Endometrium (tissue), 2 donors: ENCODE data around the gene ATIC.

Experiments used
- FAIRE-seq: peaks from 2 replicates; lab custom pipeline; 2012; peaks lifted over from hg19 to GRCh38; lab: Jason Lieb, UNC
- donor health status: control.
- donor health status: control.

ATIC gene

GRCh38 chr2:215376103-215376780, 64.4 kb downstream of the ATIC start:
- no peak for FAIRE-seq

- FAIRE-seq = no peak
Measured at GRCh38 chr2:215377283-215377682, 65.4 kb downstream of the ATIC start.

- no peak for FAIRE-seq
Measured at GRCh38 chr2:215378045-215378444, 66.2 kb downstream of the ATIC start.

DNA sequence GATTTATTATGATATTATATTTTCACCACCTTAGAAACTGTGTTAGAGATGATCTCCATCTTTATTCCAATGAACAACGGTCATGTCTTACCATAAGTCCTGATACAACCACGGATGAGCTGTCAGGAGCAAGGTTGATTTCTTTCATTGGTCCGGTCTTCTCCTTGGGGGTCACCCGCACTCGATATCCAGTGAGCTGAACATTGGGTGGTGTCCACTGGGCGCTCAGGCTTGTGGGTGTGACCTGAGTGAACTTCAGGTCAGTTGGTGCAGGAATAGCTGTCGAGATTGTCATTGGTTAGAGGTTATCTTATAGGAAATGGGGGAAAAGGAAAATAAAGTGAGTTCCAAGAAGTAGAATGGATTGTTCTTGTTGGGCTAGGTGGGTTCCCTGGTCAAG, 67.2 kb downstream of the ATIC start:
- FAIRE-seq = no peak

GRCh38 chr2:215379948-215380347, 68.1 kb downstream of the ATIC start:
- FAIRE-seq = no peak

DNA sequence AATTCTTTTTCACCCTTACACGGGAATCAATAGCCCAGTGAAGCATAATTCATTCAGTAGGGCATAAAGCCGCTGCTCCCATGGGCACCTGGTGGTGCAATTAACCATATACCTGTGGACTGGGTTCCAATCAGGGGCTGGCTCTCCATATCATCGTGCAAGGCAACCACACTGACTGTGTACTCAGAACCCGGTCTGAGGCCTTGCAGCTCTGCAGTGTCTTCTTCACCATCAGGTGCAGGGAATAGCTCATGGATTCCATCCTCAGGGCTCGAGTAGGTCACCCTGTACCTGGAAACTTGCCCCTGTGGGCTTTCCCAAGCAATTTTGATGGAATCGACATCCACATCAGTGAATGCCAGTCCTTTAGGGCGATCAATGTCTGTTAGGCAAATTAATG, 68.8 kb downstream of the ATIC start:
- no peak for FAIRE-seq

DNA sequence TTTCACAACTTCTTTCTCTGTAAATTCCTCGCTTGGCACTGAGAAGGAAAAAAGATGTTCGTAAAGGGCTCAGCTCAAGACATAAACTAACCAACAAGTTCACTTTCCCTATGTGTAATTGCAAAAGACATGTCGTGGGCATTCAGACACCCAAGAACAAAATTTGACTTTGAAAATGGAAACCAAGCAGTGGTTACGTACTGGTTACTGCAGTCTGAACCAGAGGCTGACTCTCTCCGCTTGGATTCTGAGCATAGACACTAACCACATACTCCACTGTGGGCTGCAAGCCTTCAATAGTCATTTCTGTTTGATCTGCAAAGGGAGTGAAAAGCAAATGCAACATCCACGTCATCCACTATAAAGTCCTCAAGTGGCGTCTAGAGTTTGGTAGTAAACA, 70.2 kb downstream of the ATIC start:
- no peak for FAIRE-seq

DNA sequence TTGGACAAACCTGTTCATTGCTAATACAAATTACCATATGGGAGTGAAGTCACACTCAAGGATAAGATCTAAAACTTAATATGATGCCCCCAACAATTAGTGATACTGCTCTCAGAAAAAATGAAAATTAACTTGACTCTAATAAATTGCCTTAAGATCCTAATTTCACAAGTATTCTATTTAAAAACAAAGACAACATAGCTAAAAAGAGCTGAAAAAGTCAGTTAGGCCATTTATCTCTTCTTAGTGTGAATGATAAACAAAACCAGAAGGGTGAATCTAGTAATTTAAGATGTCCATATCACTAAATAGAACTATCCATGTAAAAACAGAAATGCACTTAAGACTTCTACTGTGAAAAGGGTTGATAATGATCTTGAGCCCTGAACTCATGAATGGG, 70.6 kb downstream of the ATIC start:
- no peak for FAIRE-seq

DNA sequence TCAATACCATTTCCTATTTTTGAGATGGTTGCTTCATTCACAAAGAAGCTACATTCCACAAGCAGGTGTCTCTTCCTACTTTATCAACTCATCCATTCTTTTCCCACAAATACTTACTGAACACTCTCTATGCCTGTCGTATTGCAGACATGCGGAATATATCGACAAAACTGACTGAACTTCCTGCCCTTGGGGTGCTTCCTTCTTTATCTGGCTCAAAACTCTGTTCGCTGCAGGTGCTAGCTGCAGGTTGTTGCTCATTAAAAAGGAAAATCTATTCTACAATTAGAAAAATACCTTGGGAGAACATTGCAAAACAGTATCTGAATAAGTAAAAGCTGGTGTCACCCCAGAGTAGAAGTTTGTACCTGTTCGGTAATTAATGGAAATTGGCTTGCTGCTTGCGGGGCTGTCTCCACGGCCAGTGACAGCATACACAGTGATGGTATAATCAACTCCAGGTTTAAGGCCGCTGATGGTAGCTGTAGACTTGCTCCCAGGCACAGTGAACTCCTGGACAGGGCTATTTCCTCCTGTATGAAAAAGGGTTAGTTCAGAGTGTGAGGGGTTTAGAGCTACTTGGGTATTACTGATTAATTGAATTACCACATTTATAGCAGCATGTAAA, 71.9 kb downstream of the ATIC start:
- no peak for FAIRE-seq

DNA sequence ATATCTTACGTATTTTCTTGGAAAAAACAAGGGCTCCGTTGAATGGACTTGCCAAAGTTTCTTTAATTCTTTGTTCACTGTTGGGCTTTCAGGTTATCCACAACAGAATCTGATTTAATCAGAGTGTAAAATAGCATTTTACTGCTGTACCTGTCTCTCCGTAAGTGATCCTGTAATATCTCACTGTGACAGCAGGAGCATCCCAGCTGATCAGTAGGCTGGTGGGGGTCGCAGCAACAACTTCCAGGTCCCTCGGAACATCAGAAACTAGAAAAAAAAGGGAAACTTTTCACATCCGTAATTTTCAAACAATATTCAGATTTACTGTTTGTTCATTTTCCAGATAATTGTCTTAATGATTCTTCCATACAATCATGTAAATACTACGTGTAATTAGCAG, 72.9 kb downstream of the ATIC start:
- no peak for FAIRE-seq

DNA sequence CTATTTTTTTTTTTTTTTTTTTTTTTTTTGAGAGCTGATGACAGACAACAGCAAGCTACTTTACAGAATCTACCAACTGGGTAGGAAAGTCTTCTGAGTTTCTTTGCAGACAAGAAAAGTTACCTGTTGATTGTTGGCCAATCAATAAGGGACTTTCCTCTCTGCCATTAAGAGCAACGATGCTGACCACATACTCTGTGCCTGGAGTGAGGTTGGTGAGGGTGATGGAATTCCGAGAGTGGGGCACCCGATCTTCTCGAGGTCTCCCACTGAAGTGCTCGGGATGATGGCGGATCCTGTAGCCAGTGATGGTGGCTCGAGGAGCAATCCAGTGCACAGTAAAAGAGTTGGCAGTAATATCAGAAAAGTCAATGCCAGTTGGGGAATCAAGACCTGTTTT, 74.7 kb downstream of the ATIC start:
- FAIRE-seq = no peak

- no peak for FAIRE-seq
Measured at GRCh38 chr2:215388002-215388728, 76.3 kb downstream of the ATIC start.

GRCh38 chr2:215390550-215390913, 78.7 kb downstream of the ATIC start:
- FAIRE-seq = no peak

DNA sequence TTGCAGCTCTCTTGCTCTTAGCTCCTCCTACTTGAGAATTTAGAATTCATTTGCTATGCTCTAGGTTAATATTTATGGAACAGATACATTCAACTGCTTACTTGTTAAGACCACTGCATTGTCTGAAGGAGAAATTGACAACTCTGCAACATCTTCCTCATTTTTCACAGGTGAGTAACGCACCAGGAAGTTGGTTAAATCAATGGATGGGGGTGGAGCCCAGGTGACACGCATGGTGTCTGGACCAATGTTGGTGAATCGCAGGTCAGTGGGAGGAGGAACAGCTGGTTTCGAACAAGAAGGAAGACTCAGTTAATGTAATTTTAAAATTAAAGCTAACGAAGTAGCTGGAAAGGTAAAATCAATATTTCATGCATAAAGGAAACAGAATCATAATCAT, 79.7 kb downstream of the ATIC start:
- no peak for FAIRE-seq

DNA sequence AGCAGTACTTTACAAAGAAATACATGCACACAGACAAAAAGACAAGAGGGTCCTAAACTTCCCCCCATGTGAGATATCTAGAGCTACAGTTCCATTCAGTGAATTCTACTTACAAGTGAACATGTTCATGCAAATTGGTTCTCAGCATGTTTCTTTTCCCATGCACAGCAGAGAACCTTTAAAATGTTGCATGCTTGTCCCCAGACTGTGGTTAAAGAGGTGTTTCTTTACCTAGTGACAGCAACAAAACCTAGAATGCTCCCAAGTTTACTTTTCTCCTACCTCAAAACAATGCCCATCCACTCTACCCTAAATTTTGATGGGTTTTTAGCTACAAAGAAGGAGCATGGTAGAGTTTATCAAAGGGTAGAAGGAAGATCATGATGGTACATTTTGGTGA, 80.3 kb downstream of the ATIC start:
- FAIRE-seq = no peak

DNA sequence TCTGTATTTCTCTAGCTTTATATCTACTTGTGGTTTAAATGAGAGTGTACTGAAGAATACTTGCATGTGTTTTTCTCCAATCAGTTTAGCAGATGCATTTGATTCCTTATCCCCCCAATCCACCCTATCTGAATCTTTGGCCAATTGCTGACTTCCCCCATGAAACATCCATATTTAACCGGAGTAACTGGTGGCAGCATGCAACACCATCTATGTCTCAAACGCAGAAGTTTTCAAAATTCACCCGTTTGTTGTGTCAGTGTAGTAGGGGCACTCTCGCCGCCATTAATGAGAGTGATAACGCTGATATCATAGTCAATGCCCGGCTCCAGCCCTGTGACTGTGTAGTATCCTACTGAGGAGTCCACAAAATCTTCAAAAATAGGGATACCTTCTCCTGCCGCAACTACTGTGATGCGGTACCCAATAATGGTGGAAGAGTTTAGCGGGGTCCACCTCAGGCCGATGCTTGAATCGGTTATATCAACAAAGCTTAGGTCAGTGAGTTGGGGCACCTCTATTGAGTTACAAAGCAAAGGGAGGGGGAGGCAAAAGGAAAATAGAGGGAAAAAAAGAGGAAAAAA, 80.9 kb downstream of the ATIC start:
- no peak for FAIRE-seq

DNA sequence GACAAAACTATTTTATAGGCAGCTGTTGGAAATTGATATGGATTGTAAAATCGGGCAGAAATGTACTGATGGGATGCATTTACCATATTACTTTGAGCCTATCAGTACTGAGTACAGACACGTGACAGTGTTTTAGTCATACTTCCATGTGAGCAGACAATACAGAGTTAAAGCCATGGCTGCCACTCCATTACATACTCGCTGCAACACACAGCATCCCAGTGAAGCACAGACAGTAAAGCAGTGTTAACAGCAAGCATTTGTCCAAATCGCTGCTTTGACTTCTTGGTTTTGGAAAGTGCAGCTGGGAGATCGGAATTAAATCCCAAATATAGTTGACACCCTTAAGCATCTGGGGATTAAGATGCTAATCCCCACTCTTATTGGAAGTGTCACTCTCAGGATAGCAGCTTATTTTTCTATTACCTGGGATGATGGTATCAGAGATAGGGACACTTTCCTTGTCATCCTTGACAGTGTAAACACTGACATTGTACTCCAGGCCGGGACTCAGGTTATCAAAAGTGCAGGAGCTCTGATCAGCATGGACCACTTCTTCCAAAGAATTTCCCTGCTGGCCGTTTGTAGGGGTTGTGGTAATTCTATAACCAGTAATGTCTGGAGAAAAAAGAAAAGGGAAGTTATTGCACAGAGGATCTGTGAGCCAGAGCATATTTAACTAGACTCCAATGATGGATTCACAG, 82.4 kb downstream of the ATIC start:
- no peak for FAIRE-seq

DNA sequence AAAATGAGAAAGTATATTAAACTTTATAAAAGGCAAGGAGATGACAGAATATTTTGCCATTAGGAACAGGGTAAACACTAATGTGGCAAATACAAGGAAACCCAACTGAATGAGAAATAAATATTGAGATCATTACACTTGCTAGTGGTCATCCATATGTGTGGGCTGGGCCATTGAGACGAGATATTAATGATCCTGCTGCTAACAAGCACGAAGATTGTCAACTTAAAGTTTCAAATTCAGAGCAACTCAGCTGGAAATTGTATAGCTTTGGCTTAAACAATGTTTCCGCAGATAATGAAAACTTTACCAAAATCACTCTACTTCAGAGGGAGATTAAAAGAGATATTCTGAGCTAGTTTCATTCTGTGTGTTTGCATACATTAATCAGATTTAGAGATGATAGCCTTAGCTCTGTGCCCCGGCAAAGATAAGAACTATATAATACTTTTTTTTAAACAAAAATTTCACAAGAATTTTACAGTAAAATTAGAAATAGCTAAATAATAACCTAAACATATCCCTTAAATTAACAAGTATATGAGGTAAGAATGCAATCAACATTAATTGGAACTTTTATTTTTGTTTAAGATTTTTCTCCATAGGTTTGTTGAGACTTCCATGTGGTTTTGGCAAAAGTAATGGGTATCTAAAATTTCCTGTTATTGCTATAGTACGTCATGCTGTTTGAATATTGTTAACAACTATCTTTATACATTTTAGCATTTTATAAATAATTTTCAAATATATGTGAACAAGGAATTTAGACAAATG, 84.0 kb downstream of the ATIC start:
- FAIRE-seq = no peak

- FAIRE-seq = peak; percentile 93
Measured at GRCh38 chr2:215396595-215397313, 84.9 kb downstream of the ATIC start.

- FAIRE-seq = no peak
Measured at GRCh38 chr2:215397632-215398341, 85.9 kb downstream of the ATIC start.
